Liver (tissue), 9 donors: ENCODE measurements around the gene PITPNC1. TPM values are rescaled to one million over a fixed set of nuclear protein-coding genes. Genes with fewer than 3 reads are reported as not detected.

Source experiments
- DNase-seq: peaks from one replicate; pipeline ENCODE4 v3.0.0-alpha.2; 2017; ENCODE audit warnings: low spot score
- H3K27ac ChIP-seq, 2 donors: one replicate each; pipeline ENCODE4 v1.7.0; 2013; ENCODE audit warnings: inconsistent platforms in 2 of 2, low read length in 2 of 2, control low read depth in 1 of 2, low read depth in 1 of 2, mild to moderate bottlenecking in 1 of 2
- H3K27me3 ChIP-seq, 4 donors: one replicate each; pipeline versions ENCODE4 v1.6.1 to v1.7.0; 2013; ENCODE audit warnings: low read length in 3 of 4, inconsistent platforms in 1 of 4, mild to moderate bottlenecking in 1 of 4, moderate library complexity in 1 of 4; ENCODE audit not compliant: control insufficient read depth in 4 of 4, insufficient read depth in 4 of 4
- H3K36me3 ChIP-seq, 4 donors: one replicate each; pipeline versions ENCODE4 v1.6.1 to v1.7.0; 2013; ENCODE audit warnings: low read length in 3 of 4, mild to moderate bottlenecking in 3 of 4, low read depth in 1 of 4, moderate library complexity in 1 of 4; ENCODE audit not compliant: control insufficient read depth in 4 of 4, insufficient read depth in 3 of 4
- H3K4me1 ChIP-seq, 4 donors: one replicate each; pipeline versions ENCODE4 v1.6.1 to v1.7.0; 2013; ENCODE audit warnings: low read length in 3 of 4, mild to moderate bottlenecking in 3 of 4, moderate library complexity in 1 of 4; ENCODE audit not compliant: control insufficient read depth in 4 of 4, insufficient read depth in 4 of 4
- H3K4me3 ChIP-seq, 3 donors: one replicate each; pipeline versions ENCODE4 v1.6.1 to v1.7.0; 2013; ENCODE audit warnings: low read length in 3 of 3, control low read depth in 1 of 3, low read depth in 1 of 3, mild to moderate bottlenecking in 1 of 3
- H3K9ac ChIP-seq, 2 donors: one replicate each; pipeline ENCODE4 v1.7.0; 2013; ENCODE audit warnings: low read length in 2 of 2, mild to moderate bottlenecking in 2 of 2, moderate library complexity in 2 of 2, control low read depth in 1 of 2, low read depth in 1 of 2
- H3K9me3 ChIP-seq, 4 donors: one replicate each; pipeline versions ENCODE4 v1.6.1 to v1.7.0; 2013; ENCODE audit warnings: low read length in 3 of 4; ENCODE audit not compliant: control insufficient read depth in 4 of 4
- ATF3 ChIP-seq: IDR thresholded peaks from 2 replicates; pipeline ENCODE4 v1.6.1; 2016; ENCODE audit warnings: antibody characterized with exemption
- CTCF ChIP-seq: fragments of 150-350 bp; IDR thresholded peaks from 2 replicates; pipeline ENCODE4 v1.5.1; 2017; ENCODE audit warnings: improper control_type of control experiment, low read depth, low read length; ENCODE audit not compliant: missing input control
- EGR1 ChIP-seq, 2 donors: IDR thresholded peaks; 2 replicates each; pipeline ENCODE4 v1.6.1; 2016 to 2018; ENCODE audit warnings: antibody characterized with exemption in 2 of 2, low read depth in 2 of 2
- FOXA1 ChIP-seq: IDR thresholded peaks from 2 replicates; pipeline ENCODE4 v1.6.1; 2016; ENCODE audit warnings: antibody characterized with exemption
- FOXA2 ChIP-seq: IDR thresholded peaks from 2 replicates; pipeline ENCODE4 v1.6.1; 2016; ENCODE audit warnings: antibody characterized with exemption
- GABPA ChIP-seq, 2 donors: IDR thresholded peaks in 1 of 2; conservative IDR thresholded peaks in 1 of 2; 2 replicates each; pipeline ENCODE4 v1.6.1; 2016; ENCODE audit warnings: antibody characterized with exemption in 2 of 2, mild to moderate bottlenecking in 1 of 2, moderate library complexity in 1 of 2
- HNF4A ChIP-seq, 2 donors: conservative IDR thresholded peaks; 2 replicates each; pipeline ENCODE4 v1.6.1; 2016; ENCODE audit warnings: antibody characterized with exemption in 2 of 2, mild to moderate bottlenecking in 2 of 2
- HNF4G ChIP-seq: IDR thresholded peaks from 2 replicates; pipeline ENCODE4 v1.6.1; 2016; ENCODE audit warnings: antibody characterized with exemption
- JUND ChIP-seq, 2 donors: IDR thresholded peaks; 2 replicates each; pipeline ENCODE4 v1.6.1; 2016; ENCODE audit warnings: antibody characterized with exemption in 2 of 2
- MAX ChIP-seq: IDR thresholded peaks from 2 replicates; pipeline ENCODE4 v1.6.1; 2016; ENCODE audit warnings: antibody characterized with exemption
- NR2F2 ChIP-seq: IDR thresholded peaks from 2 replicates; pipeline ENCODE4 v1.6.1; 2016; ENCODE audit warnings: antibody characterized with exemption
- RAD21 ChIP-seq, 2 donors: IDR thresholded peaks; 2 replicates each; pipeline ENCODE4 v1.6.1; 2016; ENCODE audit warnings: antibody characterized with exemption in 2 of 2, mild to moderate bottlenecking in 2 of 2
- REST ChIP-seq: IDR thresholded peaks from 2 replicates; pipeline ENCODE4 v1.6.1; 2016; ENCODE audit warnings: antibody characterized with exemption, mild to moderate bottlenecking
- RXRA ChIP-seq, 2 donors: IDR thresholded peaks; 2 replicates each; pipeline ENCODE4 v1.6.1; 2017 to 2018; ENCODE audit warnings: antibody characterized with exemption in 2 of 2, mild to moderate bottlenecking in 1 of 2
- SP1 ChIP-seq: IDR thresholded peaks from 2 replicates; pipeline ENCODE4 v1.6.1; 2018; ENCODE audit warnings: antibody characterized with exemption, mild to moderate bottlenecking
- TAF1 ChIP-seq: conservative IDR thresholded peaks from 2 replicates; pipeline ENCODE4 v1.6.1; 2016; ENCODE audit warnings: antibody characterized with exemption, mild to moderate bottlenecking
- YY1 ChIP-seq: IDR thresholded peaks from 2 replicates; pipeline ENCODE4 v1.6.1; 2016; ENCODE audit warnings: antibody characterized with exemption, mild to moderate bottlenecking
- ZBTB33 ChIP-seq: IDR thresholded peaks from 2 replicates; pipeline ENCODE4 v1.6.1; 2016; ENCODE audit warnings: antibody characterized with exemption
- WGBS: extraction: QIAGEN DNeasy Blood & Tissue Kit; methylation state at CpG from one replicate; pipeline ENCODE4 v1.1.7; 2013; 5-methylcytosine and 5-hydroxymethylcytosine counted together
- polyA plus RNA-seq, 2 donors: library from polyadenylated mRNA; stranded (reverse) in 1 of 2; unstranded in 1 of 2; fragments of 200-250 nt in 1 of 2; fragments of >200 nt in 1 of 2; fragmentation: Nextera tagmentation in 1 of 2; extraction: Ambion mirVana in 1 of 2; gene quantifications; one replicate each; pipeline versions ENCODE4 v1.2.1 to v1.2.3, GENCODE V29; 2013 to 2015
- total RNA-seq, 2 donors: library from RNA; depleted of rRNA; stranded (reverse); fragments of >200 nt; gene quantifications; one replicate each; pipeline ENCODE4 v1.2.3, GENCODE V29; 2014
- donor health status: healthy.
- donor health status: healthy.
- donor health status: healthy.
- donor health status: healthy.
- donor health status: healthy.

The PITPNC1 gene
- total and polyA plus RNA-seq, 4 donors = 2.3 to 10.2 (median 5.7) TPM

GRCh38 chr17:67353929-67354574 is 23.0 kb upstream of the PITPNC1 start:
- no peak overlapping the region for H3K4me3 ChIP-seq
- TF ChIP-seq EGR1 (IDR thresholded peaks at IDR 0.05; ENCODE audit: low read depth in 2 of 2) (no peak), ZBTB33 (no peak), FOXA1 (no peak), RAD21 (IDR thresholded peaks at IDR 0.05) (no peak), ATF3 (no peak), MAX (no peak), JUND (IDR thresholded peaks at IDR 0.05) (no peak), TAF1 (no peak), YY1 (no peak), FOXA2 (no peak), GABPA (IDR thresholded peaks at IDR 0.05 in 1 of 2, conservative IDR thresholded peaks at IDR 0.05 in 1 of 2) (no peak), NR2F2 (no peak)
- no peak for DNase-seq
- no peak overlapping the region for H3K27ac ChIP-seq
- peaks cover 5 to 49% (median 36%) of the 10 kb centered on the region in 4 donors for H3K36me3 ChIP-seq
- no peaks in the 10 kb centered on the region for H3K9me3 ChIP-seq
- 91% methylated on average over 8 of the region's 8 CpGs for WGBS
- no peak overlapping the region for H3K9ac ChIP-seq
- H3K27me3 ChIP-seq = no peaks in the 10 kb centered on the region
- no peaks in the 10 kb centered on the region for H3K4me1 ChIP-seq

GRCh38 chr17:67358612-67359011 is 18.5 kb upstream of the PITPNC1 start:
- no peak overlapping the region for H3K27ac ChIP-seq
- no peak overlapping the region for H3K9ac ChIP-seq
- WGBS = 81% methylated on average over 2 of the region's 2 CpGs
- H3K27me3 ChIP-seq = no peaks in the 10 kb centered on the region
- TF ChIP-seq REST (no peak), ATF3 (no peak), NR2F2 (no peak), FOXA2 (no peak), EGR1 (IDR thresholded peaks at IDR 0.05; ENCODE audit: low read depth in 2 of 2) (no peak), MAX (no peak), HNF4A (conservative IDR thresholded peaks at IDR 0.05) (no peak), SP1 (no peak), FOXA1 (no peak), TAF1 (no peak), JUND (IDR thresholded peaks at IDR 0.05) (no peak), ZBTB33 (no peak), RAD21 (IDR thresholded peaks at IDR 0.05) (no peak), GABPA (IDR thresholded peaks at IDR 0.05 in 1 of 2, conservative IDR thresholded peaks at IDR 0.05 in 1 of 2) (no peak), HNF4G (no peak), CTCF (no peak), RXRA (IDR thresholded peaks at IDR 0.05) (no peak), YY1 (no peak)
- no peak overlapping the region for H3K4me3 ChIP-seq
- no peaks in the 10 kb centered on the region for H3K9me3 ChIP-seq
- H3K4me1 ChIP-seq = peaks cover 0 to 26% (median 5%) of the 10 kb centered on the region in 4 donors
- peaks cover 6 to 32% (median 20%) of the 10 kb centered on the region in 4 donors for H3K36me3 ChIP-seq
- DNase-seq = no peak
